Measurements from ENCODE around the gene EI24. TPM values are rescaled to one million over a fixed set of nuclear protein-coding genes. Genes with fewer than 3 reads are reported as not detected.
A peak's percentile ranks its signal among the peaks of the same experiment; 100 is the strongest.

EI24 gene
- total and polyA plus RNA-seq, 2 of the 8 experiments (the other 6 are each of a cell fraction or from before 2014, with no cell fraction given) = 135 to 264 TPM

GRCh38 chr11:125554038-125554437 lies 15.2 kb upstream of the EI24 start:
- no peaks in the 10 kb centered on the region for H3K27me3 ChIP-seq (replicated peaks in 1 of 4; ENCODE audit: control insufficient read depth in 3 of 4, extremely low read depth in 1 of 4, insufficient read depth in 3 of 4, low read length in 3 of 4)
- no peaks in the 10 kb centered on the region for H3K79me2 ChIP-seq (ENCODE audit: control insufficient read depth in 1 of 2, insufficient read depth in 2 of 2, low read length in 2 of 2)
- no peak overlapping the region for H2BK15ac ChIP-seq (ENCODE audit: low read length)
- ChIA-PET CTCF (ENCODE audit: partially characterized antibody) (interaction anchor here (1.0 to 1.6 kb wide), 2 partner anchors 14 to 16 kb away, joined by 3 to 4 read pairs; partner anchors contain the start of gene EI24), POLR2A (ENCODE audit: partially characterized antibody) (no interaction called here)
- no peak overlapping the region for H3K18ac ChIP-seq (ENCODE audit: extremely low read depth, low read length)
- H3K56ac ChIP-seq (replicated peaks; ENCODE audit: insufficient read length, low read depth, low read length) = no peak overlapping the region
- no peak overlapping the region for H2BK20ac ChIP-seq (ENCODE audit: low read length)
- H2AFZ ChIP-seq (ENCODE audit: low read length) = no peak overlapping the region
- H3K79me1 ChIP-seq (ENCODE audit: low read depth, low read length) = no peaks in the 10 kb centered on the region
- no peak overlapping the region for H3K14ac ChIP-seq (ENCODE audit: insufficient read length)
- H3K9ac ChIP-seq (replicated peaks in 1 of 4; ENCODE audit: extremely low read depth in 1 of 4, low read depth in 3 of 4, low read length in 3 of 4) = no peak overlapping the region
- peaks cover 28 to 37% of the 10 kb centered on the region in 2 experiments for H3K9me3 ChIP-seq (ENCODE audit: insufficient read depth in 2 of 2, low read depth in 1 of 2, low read length in 1 of 2)
- peak overlapping the region; percentile 54 for H4K91ac ChIP-seq (replicated peaks; ENCODE audit: insufficient read length, low read length)
- H3K4ac ChIP-seq (replicated peaks; ENCODE audit: insufficient read length, low read depth, low read length) = no peak overlapping the region
- no peak overlapping the region for H3K4me3 ChIP-seq (ENCODE audit: extremely low read depth in 1 of 4, insufficient read depth in 2 of 4, low read depth in 3 of 4, low read length in 4 of 4)
- no peak overlapping the region for H2BK5ac ChIP-seq (ENCODE audit: low read depth, low read length)
- H3K27ac ChIP-seq (ENCODE audit: low read depth, low read length) = no peak overlapping the region
- no peak overlapping the region for H3K4me2 ChIP-seq (ENCODE audit: insufficient read depth in 1 of 2, low read depth in 2 of 2, low read length in 2 of 2)
- no peak overlapping the region for H4K5ac ChIP-seq (ENCODE audit: insufficient read length, low read depth, low read length)
- no peak for FAIRE-seq
- TF ChIP-seq RAD21 (IDR thresholded peaks at IDR 0.05 in 1 of 2, conservative IDR thresholded peaks at IDR 0.05 in 1 of 2; ENCODE audit: low read depth in 2 of 2, low read length in 2 of 2) (0 out of 4 replicates have a peak, but pooled peaks of 1 of the 2 experiments have one; percentile 5), USF2 (IDR thresholded peaks at IDR 0.05; ENCODE audit: low read length) (no peak)
- H4K20me1 ChIP-seq (replicated peaks in 1 of 2; ENCODE audit: control insufficient read depth in 1 of 2, insufficient read depth in 2 of 2, low read length in 2 of 2) = no peaks in the 10 kb centered on the region
- no peak overlapping the region for H3K23ac ChIP-seq (ENCODE audit: insufficient read length)
- no peaks in the 10 kb centered on the region for H3K4me1 ChIP-seq (replicated peaks in 1 of 4; ENCODE audit: control insufficient read depth in 3 of 4, insufficient read depth in 4 of 4, low read length in 3 of 4)
- no peaks in the 10 kb centered on the region for H3K23me2 ChIP-seq (ENCODE audit: low read depth, low read length)
- WGBS, 2 experiments (ENCODE audit: extremely low coverage in 1 of 2, insufficient coverage in 1 of 2, insufficient read length in 1 of 2, insufficient replicate concordance in 2 of 2, low coverage in 1 of 2, low lambda C conversion rate in 2 of 2, missing lambda C conversion rate in 1 of 2) = 97% methylated on average over 3 of the region's 3 CpGs; no CpG with 5 or more reads in 1 of the 2 experiments
- H2AK5ac ChIP-seq (ENCODE audit: low read depth, low read length) = no peak overlapping the region
- H3K36me3 ChIP-seq (ENCODE audit: control insufficient read depth in 2 of 4, insufficient read depth in 4 of 4, low read length in 3 of 4) = no peaks in the 10 kb centered on the region
- H4K8ac ChIP-seq (ENCODE audit: extremely low read depth, insufficient read depth, low read length) = no peak overlapping the region
- H2BK12ac ChIP-seq (ENCODE audit: low read depth, low read length) = no peak overlapping the region
- H2BK120ac ChIP-seq (replicated peaks; ENCODE audit: low read depth, low read length) = no peak overlapping the region
- DNase-seq (ENCODE audit: low read depth in 1 of 2, low spot score in 2 of 2) = no peak

Measured in H1 (cell line).